ENCODE measurements around the gene CXCL17. TPM values are rescaled to one million over a fixed set of nuclear protein-coding genes. Genes with fewer than 3 reads are reported as not detected.
"Not testable (repeated sequence)": the region's sequence is repeated elsewhere in the genome, so short reads cannot be mapped to it uniquely, and the experiment has no call there.

Gene CXCL17
- total RNA-seq, 2 experiments from 2014 or later = not detected

GRCh38 chr19:42455621-42456081, 12.9 kb upstream of the CXCL17 start:
- ChIA-PET POLR2A (interaction anchor here (1.3 kb wide), 1 partner anchor 15 kb away, joined by 8 read pairs; no protein-coding TSS in a partner anchor), CTCF (interaction anchor here (1.0 to 2.0 kb wide), 5 partner anchors 15 to 110 kb away, joined by 3 to 24 read pairs (median 8); partner anchors contain the start of gene CEACAM1)
- peaks cover 16% of the 10 kb centered on the region for H3K4me1 Mint-ChIP-seq (ENCODE audit: low read depth)
- TF ChIP-seq CTCF (IDR thresholded peaks at IDR 0.05) = no peak
- intact Hi-C loops (cut with micrococcal nuclease) = no loop called here
- H3K27me3 Mint-ChIP-seq = no peaks in the 10 kb centered on the region
- no peak overlapping the region for H3K4me3 Mint-ChIP-seq
- ATAC-seq (no peak), DNase-seq (no peak)
- no peaks in the 10 kb centered on the region for H3K9me3 Mint-ChIP-seq
- H3K27ac Mint-ChIP-seq = no peak overlapping the region
- no peaks in the 10 kb centered on the region for H3K36me3 Mint-ChIP-seq (ENCODE audit: low read depth)

GRCh38 chr19:42455086-42455485, 12.3 kb upstream of the CXCL17 start:
- POLR2A ChIA-PET = interaction anchor here (1.3 kb wide), 1 partner anchor 14 kb away, joined by 8 read pairs; no protein-coding TSS in a partner anchor
- no peak overlapping the region for H3K27ac Mint-ChIP-seq
- ATAC-seq = no peak
- no peak overlapping the region for H3K4me3 Mint-ChIP-seq
- intact Hi-C loops (cut with micrococcal nuclease) = no loop called here
- no peaks in the 10 kb centered on the region for H3K36me3 Mint-ChIP-seq (ENCODE audit: low read depth)
- no peaks in the 10 kb centered on the region for H3K27me3 Mint-ChIP-seq
- no peak for TF ChIP-seq CTCF (IDR thresholded peaks at IDR 0.05)
- no peak for DNase-seq
- H3K9me3 Mint-ChIP-seq = no peaks in the 10 kb centered on the region
- CTCF ChIA-PET = interaction anchor here (0.9 to 2.0 kb wide), 5 partner anchors 14 to 76 kb away, joined by 3 to 24 read pairs (median 8); partner anchors contain the start of gene CEACAM1
- peaks cover 16% of the 10 kb centered on the region for H3K4me1 Mint-ChIP-seq (ENCODE audit: low read depth)

GRCh38 chr19:42452590-42452989, 9.8 kb upstream of the CXCL17 start:
- Mint-ChIP-seq H3K27ac (no peak overlapping the region), H3K4me3 (no peak overlapping the region), H3K36me3 (ENCODE audit: low read depth) (no peaks in the 10 kb centered on the region), H3K27me3 (no peaks in the 10 kb centered on the region), H3K4me1 (ENCODE audit: low read depth) (peaks cover 16% of the 10 kb centered on the region), H3K9me3 (no peaks in the 10 kb centered on the region)
- ATAC-seq (no peak), DNase-seq (no peak)
- CTCF ChIA-PET = interaction anchor here (0.6 to 6.6 kb wide), 3 partner anchors 17 to 185 kb away, joined by 3 to 138 read pairs (median 3); partner anchors contain the start of gene CEACAM1
- TF ChIP-seq CTCF (IDR thresholded peaks at IDR 0.05) = no peak
- POLR2A ChIA-PET = interaction anchor here (0.6 kb wide), 1 partner anchor 1098 kb away, joined by 3 read pairs; no protein-coding TSS in a partner anchor
- intact Hi-C loops (cut with micrococcal nuclease) = no loop called here

GRCh38 chr19:42450314-42450934, 7.7 kb upstream of the CXCL17 start:
- no peaks in the 10 kb centered on the region for H3K27me3 Mint-ChIP-seq
- peaks cover 9% of the 10 kb centered on the region for H3K4me1 Mint-ChIP-seq (ENCODE audit: low read depth)
- intact Hi-C loops (cut with micrococcal nuclease) = loop anchor here (1.0 kb wide), 1 partner anchor 79 kb away; no protein-coding TSS in a partner anchor
- TF ChIP-seq CTCF (IDR thresholded peaks at IDR 0.05) = peak; percentile 82
- POLR2A ChIA-PET = interaction anchor here (1.0 to 1.4 kb wide), 3 partner anchors 10 to 79 kb away, joined by 3 to 5 read pairs (median 3); no protein-coding TSS in a partner anchor
- H3K36me3 Mint-ChIP-seq (ENCODE audit: low read depth) = no peaks in the 10 kb centered on the region
- no peak overlapping the region for H3K27ac Mint-ChIP-seq
- H3K4me3 Mint-ChIP-seq = no peak overlapping the region
- CTCF ChIA-PET = interaction anchor here (0.6 to 6.6 kb wide), 33 partner anchors 9 to 703 kb away, joined by 3 to 138 read pairs (median 5); partner anchors contain the start of genes CEACAM1 and LIPE
- H3K9me3 Mint-ChIP-seq = no peaks in the 10 kb centered on the region
- DNase-seq (peak; percentile 91), ATAC-seq (peak; percentile 97)

GRCh38 chr19:42448306-42448705, 5.6 kb upstream of the CXCL17 start:
- DNase-seq; intact Hi-C loops (cut with micrococcal nuclease); H3K27me3 Mint-ChIP-seq; H3K4me3 Mint-ChIP-seq; H3K27ac Mint-ChIP-seq; H3K4me1 Mint-ChIP-seq (ENCODE audit: low read depth); H3K9me3 Mint-ChIP-seq; POLR2A ChIA-PET; ATAC-seq; H3K36me3 Mint-ChIP-seq (ENCODE audit: low read depth): not testable (repeated sequence)
- CTCF ChIA-PET = interaction anchor here (0.8 to 6.6 kb wide), 4 partner anchors 8 to 80 kb away, joined by 3 to 138 read pairs (median 23); partner anchors contain the start of gene CEACAM1
